CD8-positive, alpha-beta memory T cell (primary cell): ENCODE data around the gene SPATA9. TPM values are rescaled to one million over a fixed set of nuclear protein-coding genes. Genes with fewer than 3 reads are reported as not detected.

Experiments used
- CTCF ChIA-PET: fragments of 350-600 bp; sonication (Branson Sonifier 250); formaldehyde crosslinking; loops from one replicate; lab custom pipeline; 2021; ENCODE audit warnings: antibody characterized with exemption; lab: Charles Lee
- POLR2A ChIA-PET: fragments of 350-600 bp; sonication (Branson Sonifier 250); formaldehyde crosslinking; loops from one replicate; lab custom pipeline; 2021; ENCODE audit warnings: antibody characterized with exemption; lab: Charles Lee
- DNase-seq, 5 donors: peaks; one replicate each; pipeline versions ENCODE4 v3.0.0 to v3.0.0-alpha.2; 2020 to 2022; ENCODE audit warnings: mixed read lengths in 1 of 5
- H3K27ac ChIP-seq: one replicate; pipeline ENCODE4 v1.7.0; 2013; ENCODE audit warnings: low read depth, mild to moderate bottlenecking, low read length, moderate library complexity
- H3K27me3 ChIP-seq: 2 replicates; pipeline ENCODE4 v1.7.0; 2013; ENCODE audit warnings: low read length, mild to moderate bottlenecking; ENCODE audit not compliant: insufficient read depth, poor library complexity, severe bottlenecking
- H3K36me3 ChIP-seq: 2 replicates; pipeline ENCODE4 v1.7.0; 2013; ENCODE audit warnings: mild to moderate bottlenecking, low read length, moderate library complexity; ENCODE audit not compliant: insufficient read depth
- H3K4me1 ChIP-seq: 2 replicates; pipeline ENCODE4 v1.7.0; 2013; ENCODE audit warnings: mild to moderate bottlenecking, low read length, moderate library complexity; ENCODE audit not compliant: insufficient read depth
- H3K4me3 ChIP-seq: 2 replicates; pipeline ENCODE4 v1.7.0; 2013; ENCODE audit warnings: mild to moderate bottlenecking, low read length
- H3K9me3 ChIP-seq: 2 replicates; pipeline ENCODE4 v1.7.0; 2013; ENCODE audit warnings: mild to moderate bottlenecking, low read length
- H3K27ac Mint-ChIP-seq, 8 donors: one replicate each; pipeline ENCODE4 v1.8.0; 2020 to 2021; ENCODE audit warnings: mixed read lengths in 8 of 8, mild to moderate bottlenecking in 6 of 8, inconsistent platforms in 3 of 8, moderate library complexity in 3 of 8
- H3K27me3 Mint-ChIP-seq, 2 donors: one replicate each; pipeline ENCODE4 v1.8.0; 2020 to 2021; ENCODE audit warnings: mixed read lengths in 2 of 2, mild to moderate bottlenecking in 1 of 2, moderate library complexity in 1 of 2
- H3K36me3 Mint-ChIP-seq, 3 donors: one replicate each; pipeline ENCODE4 v1.8.0; 2020 to 2021; ENCODE audit warnings: mixed read lengths in 3 of 3, inconsistent platforms in 1 of 3, mild to moderate bottlenecking in 1 of 3
- H3K4me1 Mint-ChIP-seq, 3 donors: one replicate each; pipeline ENCODE4 v1.8.0; 2020 to 2021; ENCODE audit warnings: mixed read lengths in 3 of 3, inconsistent platforms in 1 of 3, mild to moderate bottlenecking in 1 of 3
- H3K4me3 Mint-ChIP-seq, 7 donors: one replicate each; pipeline ENCODE4 v1.8.0; 2020 to 2021; ENCODE audit warnings: mixed read lengths in 7 of 7, mild to moderate bottlenecking in 6 of 7, moderate library complexity in 4 of 7, inconsistent platforms in 2 of 7
- H3K9me3 Mint-ChIP-seq, 5 donors: one replicate each; pipeline ENCODE4 v1.8.0; 2020 to 2022; ENCODE audit warnings: mixed read lengths in 5 of 5, mild to moderate bottlenecking in 3 of 5, moderate library complexity in 2 of 5, inconsistent platforms in 1 of 5
- polyA plus RNA-seq: library from polyadenylated mRNA; unstranded; fragments of 300-500 nt; fragmentation: Illumina TruSeq; gene quantifications from one replicate; pipeline ENCODE4 v1.2.3, GENCODE V29; 2021
- total RNA-seq, 2 experiments: library from RNA; stranded (reverse); gene quantifications; one replicate each; pipeline ENCODE4 v1.2.3, GENCODE V29; 2021

Gene SPATA9
- total RNA-seq (not detected), polyA plus RNA-seq (not detected)

GRCh38 chr5:95682891-95683290 is at the start of gene SPATA9:
Gene SPATA9, minus strand, starts transcription at chr5:95682991. Its CDS starts 137 bp downstream, at chr5:95682854.
- Mint-ChIP-seq H3K27me3 (peaks cover 13 to 71% of the 10 kb centered on the region in 2 donors), H3K36me3 (peaks cover 0 to 3% (median 0%) of the 10 kb centered on the region in 3 donors), H3K4me3 (no peak within 1 kb of the TSS), H3K27ac (peak within 1 kb of the TSS in 1 of 8 donors; percentile 3), H3K9me3 (no peaks in the 10 kb centered on the region), H3K4me1 (no peaks in the 10 kb centered on the region)
- ChIA-PET POLR2A (no interaction called here), CTCF (no interaction called here)
- no peak for DNase-seq
- H3K27ac ChIP-seq, result no peak within 1 kb of the TSS
- H3K36me3 ChIP-seq, result no peaks in the 10 kb centered on the region
- no peaks in the 10 kb centered on the region for H3K9me3 ChIP-seq
- no peak within 1 kb of the TSS for H3K4me3 ChIP-seq
- H3K27me3 ChIP-seq, result peaks cover 5% of the 10 kb centered on the region
- H3K4me1 ChIP-seq, result no peaks in the 10 kb centered on the region

- Mint-ChIP-seq H3K9me3 (no peaks in the 10 kb centered on the region), H3K27ac (no peak overlapping the region), H3K27me3 (peaks cover 23 to 64% of the 10 kb centered on the region in 2 donors), H3K36me3 (peaks cover 0 to 1% (median 0%) of the 10 kb centered on the region in 3 donors), H3K4me1 (peaks cover 5 to 16% (median 15%) of the 10 kb centered on the region in 3 donors), H3K4me3 (peak overlapping the region; percentile 79 to 87 (median 80))
- H3K27ac ChIP-seq, result peak overlapping the region; percentile 68
- no peaks in the 10 kb centered on the region for H3K9me3 ChIP-seq
- H3K27me3 ChIP-seq, result peaks cover 11% of the 10 kb centered on the region
- peaks cover 32% of the 10 kb centered on the region for H3K4me1 ChIP-seq
- CTCF ChIA-PET, result interaction anchor here (0.5 to 0.8 kb wide), 2 partner anchors 68 to 856 kb away, joined by 3 to 4 read pairs; no protein-coding TSS in a partner anchor
- H3K4me3 ChIP-seq, result peak overlapping the region; percentile 46
- POLR2A ChIA-PET, result interaction anchor here (0.5 kb wide), 1 partner anchor 10 kb away, joined by 5 read pairs; no protein-coding TSS in a partner anchor
- no peaks in the 10 kb centered on the region for H3K36me3 ChIP-seq
- DNase-seq, result peak in 2 of 5 donors; percentile 3 to 30
These were observed 49.1 kb upstream of the SPATA9 start for GRCh38 chr5:95731571-95732554.

GRCh38 chr5:95730730-95731570 is 48.2 kb upstream of the SPATA9 start, which contains the start of gene RHOBTB3:
Gene RHOBTB3, plus strand, starts transcription at chr5:95731336. Its CDS starts 347 bp downstream, at chr5:95731683.
- peaks cover 5 to 20% (median 15%) of the 10 kb centered on the region in 3 donors for H3K4me1 Mint-ChIP-seq
- peaks cover 0 to 1% (median 0%) of the 10 kb centered on the region in 3 donors for H3K36me3 Mint-ChIP-seq
- peaks cover 32% of the 10 kb centered on the region for H3K4me1 ChIP-seq
- no peaks in the 10 kb centered on the region for H3K36me3 ChIP-seq
- POLR2A ChIA-PET, result no interaction called here
- CTCF ChIA-PET, result interaction anchor here (0.5 to 0.8 kb wide), 2 partner anchors 67 to 857 kb away, joined by 3 to 4 read pairs; no protein-coding TSS in a partner anchor
- H3K4me3 Mint-ChIP-seq, result peak within 1 kb of the TSS; percentile 79 to 87 (median 80)
- H3K9me3 Mint-ChIP-seq, result no peaks in the 10 kb centered on the region
- H3K4me3 ChIP-seq, result peak within 1 kb of the TSS; percentile 46
- no peak within 1 kb of the TSS for H3K27ac Mint-ChIP-seq
- H3K9me3 ChIP-seq, result no peaks in the 10 kb centered on the region
- H3K27me3 Mint-ChIP-seq, result peaks cover 20 to 57% of the 10 kb centered on the region in 2 donors
- peak within 1 kb of the TSS; percentile 68 for H3K27ac ChIP-seq
- DNase-seq, result peak; percentile 10 to 54 (median 28)
- peaks cover 11% of the 10 kb centered on the region for H3K27me3 ChIP-seq

- Mint-ChIP-seq H3K4me1 (peaks cover 5 to 20% (median 15%) of the 10 kb centered on the region in 3 donors), H3K9me3 (no peaks in the 10 kb centered on the region), H3K27ac (no peak overlapping the region), H3K36me3 (peaks cover 0 to 1% (median 0%) of the 10 kb centered on the region in 3 donors), H3K4me3 (peak overlapping the region; percentile 50 to 84 (median 78)), H3K27me3 (peaks cover 19 to 55% of the 10 kb centered on the region in 2 donors)
- Histone ChIP-seq H3K9me3 (no peaks in the 10 kb centered on the region), H3K36me3 (no peaks in the 10 kb centered on the region), H3K4me1 (peaks cover 32% of the 10 kb centered on the region), H3K4me3 (peak overlapping the region; percentile 46), H3K27me3 (peaks cover 11% of the 10 kb centered on the region), H3K27ac (peak overlapping the region; percentile 68)
- no peak for DNase-seq
- ChIA-PET CTCF (no interaction called here), POLR2A (no interaction called here)
These were observed 47.4 kb upstream of the SPATA9 start for GRCh38 chr5:95730011-95730700.

GRCh38 chr5:95729115-95730010 is 46.6 kb upstream of the SPATA9 start:
- CTCF ChIA-PET, result no interaction called here
- H3K27ac ChIP-seq, result peak overlapping the region; percentile 68
- no peak for DNase-seq
- Mint-ChIP-seq H3K4me1 (peaks cover 5 to 20% (median 15%) of the 10 kb centered on the region in 3 donors), H3K27me3 (peaks cover 12 to 50% of the 10 kb centered on the region in 2 donors), H3K9me3 (no peaks in the 10 kb centered on the region), H3K4me3 (peak overlapping the region in 2 of 7 donors; percentile 12 to 50), H3K27ac (no peak overlapping the region), H3K36me3 (peaks cover 0 to 1% (median 0%) of the 10 kb centered on the region in 3 donors)
- POLR2A ChIA-PET, result no interaction called here
- H3K36me3 ChIP-seq, result no peaks in the 10 kb centered on the region
- no peaks in the 10 kb centered on the region for H3K9me3 ChIP-seq
- peaks cover 11% of the 10 kb centered on the region for H3K27me3 ChIP-seq
- H3K4me3 ChIP-seq, result no peak overlapping the region
- H3K4me1 ChIP-seq, result peaks cover 32% of the 10 kb centered on the region

GRCh38 chr5:95728494-95729114 is 45.8 kb upstream of the SPATA9 start:
- H3K27me3 ChIP-seq, result peaks cover 11% of the 10 kb centered on the region
- no peaks in the 10 kb centered on the region for H3K9me3 ChIP-seq
- H3K4me1 ChIP-seq, result peaks cover 32% of the 10 kb centered on the region
- H3K9me3 Mint-ChIP-seq, result no peaks in the 10 kb centered on the region
- H3K4me3 Mint-ChIP-seq, result no peak overlapping the region
- POLR2A ChIA-PET, result no interaction called here
- H3K4me1 Mint-ChIP-seq, result peaks cover 5 to 20% (median 15%) of the 10 kb centered on the region in 3 donors
- DNase-seq, result no peak
- no peaks in the 10 kb centered on the region for H3K36me3 ChIP-seq
- peaks cover 0 to 1% (median 0%) of the 10 kb centered on the region in 3 donors for H3K36me3 Mint-ChIP-seq
- no peak overlapping the region for H3K4me3 ChIP-seq
- H3K27me3 Mint-ChIP-seq, result peaks cover 13 to 46% of the 10 kb centered on the region in 2 donors
- H3K27ac Mint-ChIP-seq, result no peak overlapping the region
- CTCF ChIA-PET, result no interaction called here
- H3K27ac ChIP-seq, result peak overlapping the region; percentile 68
